K562 (cell line): ENCODE measurements around the gene DOK1. TPM values are rescaled to one million over a fixed set of nuclear protein-coding genes. Genes with fewer than 3 reads are reported as not detected.
A peak's percentile ranks its signal among the peaks of the same experiment; 100 is the strongest.

Source experiments
- ATF7 ChIP-seq: fragments of 450-650 bp; IDR thresholded peaks from 2 replicates; pipeline ENCODE4 v1.7.1; 2014; ENCODE audit warnings: mild to moderate bottlenecking, moderate library complexity
- BRCA1 ChIP-seq, 2 experiments: fragments of 450-650 bp in 1 of 2; sonication (generic) in 1 of 2; formaldehyde crosslinking in 1 of 2; IDR thresholded peaks; 2 replicates each; pipeline versions ENCODE4 v1.5.0 to v1.6.1; 2017 to 2020; ENCODE audit warnings: mild to moderate bottlenecking in 1 of 2, missing genetic modification reagents in 1 of 2
- CBFA2T3 ChIP-seq: fragments of 450-650 bp; IDR thresholded peaks from 2 replicates; pipeline ENCODE4 v1.6.1; 2017
- CBX3 ChIP-seq, 2 experiments: IDR thresholded peaks; 1 replicate in 1 of 2; 2 replicates in 1 of 2; pipeline ENCODE4 v1.6.1; 2012; ENCODE audit warnings: inconsistent platforms in 2 of 2, low read length in 2 of 2, borderline replicate concordance in 1 of 2, control low read depth in 1 of 2
- E2F5 ChIP-seq: sonication (generic); formaldehyde crosslinking; IDR thresholded peaks from 2 replicates; pipeline ENCODE4 v1.8.0; 2022; ENCODE audit warnings: mild to moderate bottlenecking, missing genetic modification reagents
- ESRRA ChIP-seq: fragments of 450-650 bp; IDR thresholded peaks from 2 replicates; pipeline ENCODE4 v1.6.1; 2014; ENCODE audit warnings: low read depth, mild to moderate bottlenecking, moderate library complexity, borderline replicate concordance
- FOXK1 ChIP-seq: sonication (generic); formaldehyde crosslinking; IDR thresholded peaks from 2 replicates; pipeline ENCODE4 v1.8.0; 2022; ENCODE audit warnings: missing genetic modification reagents, mild to moderate bottlenecking, borderline replicate concordance
- HCFC1 ChIP-seq: IDR thresholded peaks from 2 replicates; pipeline ENCODE4 v1.6.1; 2012; ENCODE audit warnings: low read depth, low read length, improper control_type of control experiment
- MTA1 ChIP-seq: fragments of 450-650 bp; IDR thresholded peaks from 2 replicates; pipeline ENCODE4 v1.6.1; 2017; ENCODE audit warnings: borderline replicate concordance
- PHB2 ChIP-seq: fragments of 450-650 bp; IDR thresholded peaks from 2 replicates; pipeline ENCODE4 v1.6.1; 2017; ENCODE audit warnings: low read depth
- PML ChIP-seq: IDR thresholded peaks from 2 replicates; pipeline ENCODE4 v1.6.1; 2012; ENCODE audit warnings: low read length, inconsistent platforms
- POLR2AphosphoS2 ChIP-seq: IDR thresholded peaks from 2 replicates; pipeline ENCODE4 v1.6.1; 2012; ENCODE audit warnings: low read length, improper control_type of control experiment
- PREB ChIP-seq: sonication (generic); formaldehyde crosslinking; IDR thresholded peaks from 2 replicates; pipeline ENCODE4 v1.8.1; 2023; ENCODE audit warnings: mild to moderate bottlenecking, missing genetic modification reagents
- RBM17 ChIP-seq: fragments of 200-400 bp; formaldehyde crosslinking; IDR thresholded peaks from 2 replicates; pipeline ENCODE4 v1.6.1; 2017; ENCODE audit warnings: low read depth, mild to moderate bottlenecking, low read length, borderline replicate concordance
- STAT5A ChIP-seq: IDR thresholded peaks from 2 replicates; pipeline ENCODE4 v1.6.1; 2012; ENCODE audit warnings: low read length, inconsistent platforms, borderline replicate concordance
- TBP ChIP-seq: optimal IDR thresholded peaks from 2 replicates; pipeline ENCODE3; 2011; ENCODE audit warnings: low read depth, low read length, improper control_type of control experiment
- ZHX1 ChIP-seq: fragments of 150-350 bp; conservative IDR thresholded peaks from 2 replicates; pipeline ENCODE4 v1.6.1; 2014; ENCODE audit warnings: low read length
- ZNF277 ChIP-seq: fragments of 250-450 bp; sonication (Bioruptor Pico); IDR thresholded peaks from 2 replicates; pipeline ENCODE4 v1.8.0; 2022; ENCODE audit warnings: inconsistent platforms, mild to moderate bottlenecking, moderate library complexity, borderline replicate concordance
- ZNF311 ChIP-seq: fragments of 250-450 bp; sonication (Bioruptor Pico); IDR thresholded peaks from 2 replicates; pipeline ENCODE4 v1.4.0; 2020; ENCODE audit warnings: mild to moderate bottlenecking, moderate library complexity
- ZNF766 ChIP-seq: fragments of 200-800 bp; sonication (Bioruptor generic); conservative IDR thresholded peaks from 2 replicates; pipeline ENCODE4 v1.6.1; 2016; ENCODE audit warnings: missing genetic modification characterization, missing compliant biosample characterization
- polyA plus RNA-seq, 8 experiments: library from polyadenylated mRNA; depleted of rRNA in 4 of 8; stranded (reverse) in 5 of 8; unstranded in 3 of 8; fragments of >200 nt; fragmentation: Nextera tagmentation in 2 of 8; fragmentation: Illumina TruSeq in 1 of 8; extraction: Ambion mirVana in 2 of 8; extraction: Trizol in 1 of 8; gene quantifications; 2 replicates each; pipeline versions ENCODE4 v1.2.1 to v1.2.3, GENCODE V29; 2011 to 2014; ENCODE audit warnings: inconsistent platforms in 1 of 8, missing spikeins in 1 of 8
- total RNA-seq, 7 experiments: library from RNA; depleted of rRNA in 6 of 7; stranded (reverse); fragments of >200 nt in 6 of 7; fragmentation: Illumina TruSeq in 2 of 7; extraction: Trizol in 2 of 7; gene quantifications; 2 replicates each; pipeline versions ENCODE4 v1.2.1 to v1.2.3, GENCODE V29; 2011 to 2021; ENCODE audit warnings: low replicate concordance in 1 of 7
- TF ChIP-seq, protein P1 (sequence below): fragments of 450-650 bp; conservative IDR thresholded peaks from 2 replicates; pipeline ENCODE4 v1.6.1; 2016; ENCODE audit warnings: missing genetic modification characterization, low read depth, mild to moderate bottlenecking, missing compliant biosample characterization, moderate library complexity

DOK1 gene
- total and polyA plus RNA-seq, 9 of the 15 experiments (the other 6 are each of a cell fraction or from before 2014, with no cell fraction given): 0.59 to 36.4 (median 16.1) TPM

DNA sequence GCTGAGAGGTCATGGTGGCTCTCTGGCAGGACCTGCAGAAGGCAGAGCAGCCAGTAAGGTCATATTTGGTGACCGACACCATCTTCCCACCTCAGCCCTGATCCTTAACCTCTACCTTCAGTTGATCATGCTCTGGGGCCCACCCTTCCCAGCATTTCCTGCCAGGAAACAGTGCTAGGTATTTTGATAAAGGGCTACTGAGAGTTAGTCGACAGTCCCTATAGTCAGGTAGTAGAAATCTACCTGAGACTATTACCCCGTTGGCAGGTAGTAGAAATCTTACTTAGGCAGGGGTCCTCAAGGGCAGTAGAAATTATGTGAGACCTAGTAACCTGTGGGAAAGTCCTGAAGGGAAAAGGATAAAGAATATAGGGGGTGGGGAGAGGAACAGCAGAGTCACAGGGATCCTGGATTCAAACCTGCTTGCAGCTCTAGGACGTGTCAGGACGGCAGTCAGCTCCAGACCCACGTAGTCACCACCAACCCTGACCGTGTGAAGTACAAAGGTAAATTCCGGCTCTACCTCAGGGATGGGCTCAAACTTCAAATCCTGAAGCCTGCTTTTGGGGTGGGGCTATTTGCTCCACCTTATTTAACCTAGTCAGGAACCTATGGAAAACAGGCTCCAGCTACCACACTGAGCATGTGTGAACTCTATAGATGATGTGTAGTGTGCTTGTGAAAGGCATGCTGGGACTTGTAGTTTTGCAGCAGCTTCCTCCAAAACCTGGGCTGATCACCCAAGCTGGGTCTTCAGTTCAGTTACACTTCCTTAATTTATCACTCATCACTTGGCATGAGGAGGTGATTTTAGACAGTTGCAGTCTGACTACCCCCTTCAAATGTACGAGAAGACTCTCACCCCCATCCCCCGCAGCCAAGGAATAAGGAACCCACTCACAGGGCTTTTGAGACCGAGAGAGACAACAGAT is 28.5 kb upstream of the DOK1 start, which contains the start of gene DQX1 (continued):
- TF ChIP-seq ZHX1 (no peak), MTA1 (no peak), TBP (no peak), PREB (CRISPR knock-in tag) (no peak), PHB2 (no peak), ZNF311 (CRISPR knock-in tag) (no peak), BRCA1 (IDR thresholded peaks at IDR 0.05) (no peak), BRCA1 (CRISPR knock-in tag; IDR thresholded peaks at IDR 0.05) (no peak), FOXK1 (no peak), PML (0 out of 2 replicates have a peak, but pooled peaks have one; percentile 11), ESRRA (no peak), ZNF277 (CRISPR knock-in tag) (no peak), POLR2AphosphoS2 (peak; percentile 63; the same call in 1 of the 2 replicates), HCFC1 (peak; percentile 88), RBM17 (no peak), E2F5 (CRISPR knock-in tag) (no peak), CBFA2T3 (no peak), ATF7 (peak; percentile 69), STAT5A (no peak), ZNF766 (0 out of 2 replicates have a peak, but pooled peaks have one; percentile 37), CBX3 (IDR thresholded peaks at IDR 0.05; ENCODE audit: borderline replicate concordance in 1 of 2, low read length in 2 of 2) (peak in 1 of 2 experiments; percentile 69; a peak in 1 of 3 replicates)
- TF ChIP-seq, protein P1, sequence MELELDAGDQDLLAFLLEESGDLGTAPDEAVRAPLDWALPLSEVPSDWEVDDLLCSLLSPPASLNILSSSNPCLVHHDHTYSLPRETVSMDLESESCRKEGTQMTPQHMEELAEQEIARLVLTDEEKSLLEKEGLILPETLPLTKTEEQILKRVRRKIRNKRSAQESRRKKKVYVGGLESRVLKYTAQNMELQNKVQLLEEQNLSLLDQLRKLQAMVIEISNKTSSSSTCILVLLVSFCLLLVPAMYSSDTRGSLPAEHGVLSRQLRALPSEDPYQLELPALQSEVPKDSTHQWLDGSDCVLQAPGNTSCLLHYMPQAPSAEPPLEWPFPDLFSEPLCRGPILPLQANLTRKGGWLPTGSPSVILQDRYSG (tag): no peak
